CD8-positive, alpha-beta memory T cell (primary cell): ENCODE data around the gene SF3B4. TPM values are rescaled to one million over a fixed set of nuclear protein-coding genes. Genes with fewer than 3 reads are reported as not detected.
"Not testable (repeated sequence)": the region's sequence is repeated elsewhere in the genome, so short reads cannot be mapped to it uniquely, and the experiment has no call there.

Experiments used
- CTCF ChIA-PET: fragments of 350-600 bp; sonication (Branson Sonifier 250); formaldehyde crosslinking; loops from one replicate; lab custom pipeline; 2021; ENCODE audit warnings: antibody characterized with exemption; lab: Charles Lee
- POLR2A ChIA-PET: fragments of 350-600 bp; sonication (Branson Sonifier 250); formaldehyde crosslinking; loops from one replicate; lab custom pipeline; 2021; ENCODE audit warnings: antibody characterized with exemption; lab: Charles Lee
- DNase-seq, 5 donors: peaks; one replicate each; pipeline versions ENCODE4 v3.0.0 to v3.0.0-alpha.2; 2020 to 2022; ENCODE audit warnings: mixed read lengths in 1 of 5
- H3K27ac ChIP-seq: one replicate; pipeline ENCODE4 v1.7.0; 2013; ENCODE audit warnings: low read depth, mild to moderate bottlenecking, low read length, moderate library complexity
- H3K27me3 ChIP-seq: 2 replicates; pipeline ENCODE4 v1.7.0; 2013; ENCODE audit warnings: low read length, mild to moderate bottlenecking; ENCODE audit not compliant: insufficient read depth, poor library complexity, severe bottlenecking
- H3K36me3 ChIP-seq: 2 replicates; pipeline ENCODE4 v1.7.0; 2013; ENCODE audit warnings: mild to moderate bottlenecking, low read length, moderate library complexity; ENCODE audit not compliant: insufficient read depth
- H3K4me1 ChIP-seq: 2 replicates; pipeline ENCODE4 v1.7.0; 2013; ENCODE audit warnings: mild to moderate bottlenecking, low read length, moderate library complexity; ENCODE audit not compliant: insufficient read depth
- H3K4me3 ChIP-seq: 2 replicates; pipeline ENCODE4 v1.7.0; 2013; ENCODE audit warnings: mild to moderate bottlenecking, low read length
- H3K9me3 ChIP-seq: 2 replicates; pipeline ENCODE4 v1.7.0; 2013; ENCODE audit warnings: mild to moderate bottlenecking, low read length
- H3K27ac Mint-ChIP-seq, 8 donors: one replicate each; pipeline ENCODE4 v1.8.0; 2020 to 2021; ENCODE audit warnings: mixed read lengths in 8 of 8, mild to moderate bottlenecking in 6 of 8, inconsistent platforms in 3 of 8, moderate library complexity in 3 of 8
- H3K27me3 Mint-ChIP-seq, 2 donors: one replicate each; pipeline ENCODE4 v1.8.0; 2020 to 2021; ENCODE audit warnings: mixed read lengths in 2 of 2, mild to moderate bottlenecking in 1 of 2, moderate library complexity in 1 of 2
- H3K36me3 Mint-ChIP-seq, 3 donors: one replicate each; pipeline ENCODE4 v1.8.0; 2020 to 2021; ENCODE audit warnings: mixed read lengths in 3 of 3, inconsistent platforms in 1 of 3, mild to moderate bottlenecking in 1 of 3
- H3K4me1 Mint-ChIP-seq, 3 donors: one replicate each; pipeline ENCODE4 v1.8.0; 2020 to 2021; ENCODE audit warnings: mixed read lengths in 3 of 3, inconsistent platforms in 1 of 3, mild to moderate bottlenecking in 1 of 3
- H3K4me3 Mint-ChIP-seq, 7 donors: one replicate each; pipeline ENCODE4 v1.8.0; 2020 to 2021; ENCODE audit warnings: mixed read lengths in 7 of 7, mild to moderate bottlenecking in 6 of 7, moderate library complexity in 4 of 7, inconsistent platforms in 2 of 7
- H3K9me3 Mint-ChIP-seq, 5 donors: one replicate each; pipeline ENCODE4 v1.8.0; 2020 to 2022; ENCODE audit warnings: mixed read lengths in 5 of 5, mild to moderate bottlenecking in 3 of 5, moderate library complexity in 2 of 5, inconsistent platforms in 1 of 5
- polyA plus RNA-seq: library from polyadenylated mRNA; unstranded; fragments of 300-500 nt; fragmentation: Illumina TruSeq; gene quantifications from one replicate; pipeline ENCODE4 v1.2.3, GENCODE V29; 2021
- total RNA-seq, 2 experiments: library from RNA; stranded (reverse); gene quantifications; one replicate each; pipeline ENCODE4 v1.2.3, GENCODE V29; 2021

SF3B4 gene
- total and polyA plus RNA-seq, 3 experiments from 2014 or later, result 111 to 124 (median 112) TPM

- peaks cover 5 to 17% (median 9%) of the 10 kb centered on the region in 3 donors for H3K4me1 Mint-ChIP-seq
- no peaks in the 10 kb centered on the region for H3K9me3 Mint-ChIP-seq
- no peaks in the 10 kb centered on the region for H3K4me1 ChIP-seq
- H3K4me3 ChIP-seq, result no peak overlapping the region
- H3K27me3 Mint-ChIP-seq, result no peaks in the 10 kb centered on the region
- H3K4me3 Mint-ChIP-seq, result no peak overlapping the region
- H3K27ac ChIP-seq, result no peak overlapping the region
- peaks cover 14 to 60% (median 16%) of the 10 kb centered on the region in 3 donors for H3K36me3 Mint-ChIP-seq
- no peak for DNase-seq
- peak overlapping the region in 3 of 8 donors; percentile 44 to 77 (median 55) for H3K27ac Mint-ChIP-seq
- no peaks in the 10 kb centered on the region for H3K27me3 ChIP-seq
- ChIA-PET CTCF (interaction anchor here (0.7 to 1.5 kb wide), 3 partner anchors 10 to 75 kb away, joined by 3 to 4 read pairs (median 3); a partner anchor contains a TSS), POLR2A (no interaction called here)
- peaks cover 23% of the 10 kb centered on the region for H3K36me3 ChIP-seq
- H3K9me3 ChIP-seq, result no peaks in the 10 kb centered on the region
Observed at GRCh38 chr1:149963358-149963757, 35.8 kb upstream of the SF3B4 start.

- Histone ChIP-seq H3K4me3 (no peak overlapping the region), H3K27me3 (no peaks in the 10 kb centered on the region), H3K4me1 (no peaks in the 10 kb centered on the region), H3K36me3 (peaks cover 26% of the 10 kb centered on the region), H3K9me3 (no peaks in the 10 kb centered on the region), H3K27ac (no peak overlapping the region)
- no peaks in the 10 kb centered on the region for H3K9me3 Mint-ChIP-seq
- H3K4me1 Mint-ChIP-seq, result peaks cover 5 to 17% (median 9%) of the 10 kb centered on the region in 3 donors
- H3K27ac Mint-ChIP-seq, result peak overlapping the region in 4 of 8 donors; percentile 6 to 55 (median 42)
- DNase-seq, result no peak
- peaks cover 17 to 60% (median 18%) of the 10 kb centered on the region in 3 donors for H3K36me3 Mint-ChIP-seq
- CTCF ChIA-PET, result interaction anchor here (0.7 to 3.2 kb wide), 15 partner anchors 9 to 228 kb away, joined by 3 to 37 read pairs (median 4); a partner anchor contains a TSS
- no peaks in the 10 kb centered on the region for H3K27me3 Mint-ChIP-seq
- POLR2A ChIA-PET, result no interaction called here
- H3K4me3 Mint-ChIP-seq, result no peak overlapping the region
Observed at GRCh38 chr1:149962736-149963135, 35.1 kb upstream of the SF3B4 start.

DNA sequence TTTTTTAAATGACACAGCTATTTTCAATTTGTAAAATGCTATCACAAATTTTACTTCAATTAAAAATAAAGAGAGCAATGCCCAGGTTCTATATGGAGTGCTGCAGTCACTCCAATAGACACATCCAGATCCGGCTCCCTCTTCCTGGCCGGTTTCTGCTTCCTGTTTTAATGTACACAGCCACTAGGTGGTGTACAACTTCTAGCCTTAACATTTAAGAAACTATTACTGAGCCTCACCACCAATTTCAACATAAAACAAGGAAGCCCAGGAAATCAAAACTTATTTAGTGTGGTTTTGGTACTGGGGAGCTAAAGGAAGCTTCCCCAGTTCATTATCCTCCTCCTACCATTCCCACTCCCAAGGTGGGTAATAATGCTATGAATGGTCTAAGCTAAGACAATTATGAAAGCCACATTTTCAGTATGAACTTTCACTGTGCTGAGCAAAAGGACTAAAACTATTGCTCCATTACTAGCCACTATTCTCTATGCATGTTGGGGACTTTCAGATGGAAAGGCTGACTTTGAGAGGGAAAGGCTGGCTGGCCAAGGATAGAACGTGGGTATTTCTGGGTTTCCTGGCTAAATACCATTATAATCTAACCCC, 34.5 kb upstream of the SF3B4 start:
- peak in 4 of 5 donors; percentile 18 to 59 (median 52) for DNase-seq
- H3K9me3 Mint-ChIP-seq, result no peaks in the 10 kb centered on the region
- no peaks in the 10 kb centered on the region for H3K9me3 ChIP-seq
- CTCF ChIA-PET, result interaction anchor here (0.8 to 3.2 kb wide), 16 partner anchors 10 to 228 kb away, joined by 3 to 37 read pairs (median 4); no protein-coding TSS in a partner anchor
- peaks cover 17 to 56% (median 17%) of the 10 kb centered on the region in 3 donors for H3K36me3 Mint-ChIP-seq
- H3K27me3 Mint-ChIP-seq, result no peaks in the 10 kb centered on the region
- no peaks in the 10 kb centered on the region for H3K4me1 ChIP-seq
- H3K4me3 Mint-ChIP-seq, result peak overlapping the region in 1 of 7 donors; percentile 36
- POLR2A ChIA-PET, result no interaction called here
- H3K27ac Mint-ChIP-seq, result peak overlapping the region in 6 of 8 donors; percentile 2 to 87 (median 40)
- peaks cover 5 to 17% (median 9%) of the 10 kb centered on the region in 3 donors for H3K4me1 Mint-ChIP-seq
- no peaks in the 10 kb centered on the region for H3K27me3 ChIP-seq
- no peak overlapping the region for H3K4me3 ChIP-seq
- H3K36me3 ChIP-seq, result peaks cover 27% of the 10 kb centered on the region
- H3K27ac ChIP-seq, result no peak overlapping the region

- H3K27me3 Mint-ChIP-seq, H3K27ac Mint-ChIP-seq, H3K27ac ChIP-seq, H3K9me3 Mint-ChIP-seq, H3K9me3 ChIP-seq, H3K27me3 ChIP-seq, H3K4me1 ChIP-seq, H3K4me3 ChIP-seq, H3K4me3 Mint-ChIP-seq, POLR2A ChIA-PET, DNase-seq: not testable (repeated sequence)
- H3K36me3 ChIP-seq, result peaks cover 14% of the 10 kb centered on the region
- Mint-ChIP-seq H3K36me3 (peaks cover 13 to 37% (median 15%) of the 10 kb centered on the region in 3 donors), H3K4me1 (peaks cover 5 to 11% (median 7%) of the 10 kb centered on the region in 3 donors)
- CTCF ChIA-PET, result interaction anchor here (1.1 to 1.2 kb wide), 2 partner anchors 96 to 229 kb away, joined by 3 read pairs; no protein-coding TSS in a partner anchor
Observed at GRCh38 chr1:149957548-149957947, 29.9 kb upstream of the SF3B4 start.

- no peaks in the 10 kb centered on the region for H3K36me3 ChIP-seq
- H3K4me1 Mint-ChIP-seq, result no peaks in the 10 kb centered on the region
- peak overlapping the region in 2 of 8 donors; percentile 23 to 51 for H3K27ac Mint-ChIP-seq
- H3K9me3 Mint-ChIP-seq, result no peaks in the 10 kb centered on the region
- CTCF ChIA-PET, result no interaction called here
- H3K36me3 Mint-ChIP-seq, result peaks cover 0 to 50% (median 10%) of the 10 kb centered on the region in 3 donors
- H3K4me3 Mint-ChIP-seq, result no peak overlapping the region
- no peaks in the 10 kb centered on the region for H3K4me1 ChIP-seq
- H3K27me3 ChIP-seq, result no peaks in the 10 kb centered on the region
- H3K4me3 ChIP-seq, result no peak overlapping the region
- no peak overlapping the region for H3K27ac ChIP-seq
- POLR2A ChIA-PET, result no interaction called here
- no peaks in the 10 kb centered on the region for H3K9me3 ChIP-seq
- no peaks in the 10 kb centered on the region for H3K27me3 Mint-ChIP-seq
- no peak for DNase-seq
Observed at GRCh38 chr1:149949911-149950310, 22.3 kb upstream of the SF3B4 start.

GRCh38 chr1:149945206-149945605, 17.6 kb upstream of the SF3B4 start:
- CTCF ChIA-PET, result no interaction called here
- POLR2A ChIA-PET, result no interaction called here
- Mint-ChIP-seq H3K4me3 (no peak overlapping the region), H3K27me3 (no peaks in the 10 kb centered on the region), H3K4me1 (peaks cover 5 to 10% (median 6%) of the 10 kb centered on the region in 3 donors), H3K27ac (peak overlapping the region in 2 of 8 donors; percentile 29 to 39), H3K36me3 (peaks cover 0 to 49% (median 16%) of the 10 kb centered on the region in 3 donors), H3K9me3 (no peaks in the 10 kb centered on the region)
- Histone ChIP-seq H3K27me3 (no peaks in the 10 kb centered on the region), H3K9me3 (no peaks in the 10 kb centered on the region), H3K4me3 (no peak overlapping the region), H3K4me1 (no peaks in the 10 kb centered on the region), H3K27ac (no peak overlapping the region), H3K36me3 (no peaks in the 10 kb centered on the region)
- DNase-seq, result no peak

GRCh38 chr1:149942885-149943284, 15.3 kb upstream of the SF3B4 start:
- POLR2A ChIA-PET, result no interaction called here
- Histone ChIP-seq H3K36me3 (no peaks in the 10 kb centered on the region), H3K4me1 (peaks cover 8% of the 10 kb centered on the region), H3K4me3 (no peak overlapping the region), H3K27me3 (no peaks in the 10 kb centered on the region), H3K27ac (no peak overlapping the region), H3K9me3 (no peaks in the 10 kb centered on the region)
- Mint-ChIP-seq H3K9me3 (no peaks in the 10 kb centered on the region), H3K27me3 (no peaks in the 10 kb centered on the region), H3K36me3 (peaks cover 0 to 28% (median 12%) of the 10 kb centered on the region in 3 donors), H3K4me3 (no peak overlapping the region), H3K4me1 (peaks cover 12 to 20% (median 14%) of the 10 kb centered on the region in 3 donors), H3K27ac (peak overlapping the region in 6 of 8 donors; percentile 1 to 89 (median 70))
- CTCF ChIA-PET, result no interaction called here
- no peak for DNase-seq

- Histone ChIP-seq H3K36me3 (no peaks in the 10 kb centered on the region), H3K27ac (no peak overlapping the region), H3K4me3 (no peak overlapping the region), H3K9me3 (no peaks in the 10 kb centered on the region), H3K4me1 (peaks cover 14% of the 10 kb centered on the region), H3K27me3 (no peaks in the 10 kb centered on the region)
- ChIA-PET CTCF (no interaction called here), POLR2A (interaction anchor here (0.5 to 0.8 kb wide), 2 partner anchors 13 to 14 kb away, joined by 3 read pairs; no protein-coding TSS in a partner anchor)
- Mint-ChIP-seq H3K9me3 (no peaks in the 10 kb centered on the region), H3K27me3 (no peaks in the 10 kb centered on the region), H3K36me3 (peaks cover 0 to 22% (median 11%) of the 10 kb centered on the region in 3 donors), H3K4me3 (no peak overlapping the region), H3K4me1 (peaks cover 19 to 26% (median 19%) of the 10 kb centered on the region in 3 donors), H3K27ac (peak overlapping the region in 2 of 8 donors; percentile 19)
- no peak for DNase-seq
Observed at GRCh38 chr1:149942207-149942606, 14.6 kb upstream of the SF3B4 start.
